Activated CD8-positive, alpha-beta memory T cell treated with anti-CD3 and anti-CD28 coated beads, Interleukin-2, amount 50 U/mL, for 4 hours (primary cell): Measurements from ENCODE around the gene ADGRA1.
"Not testable (repeated sequence)": the region's sequence is repeated elsewhere in the genome, so short reads cannot be mapped to it uniquely, and the experiment has no call there.

Experiments
- DNase-seq: peaks from one replicate; pipeline ENCODE4 v3.0.0-alpha.2; 2020

Gene ADGRA1

DNA sequence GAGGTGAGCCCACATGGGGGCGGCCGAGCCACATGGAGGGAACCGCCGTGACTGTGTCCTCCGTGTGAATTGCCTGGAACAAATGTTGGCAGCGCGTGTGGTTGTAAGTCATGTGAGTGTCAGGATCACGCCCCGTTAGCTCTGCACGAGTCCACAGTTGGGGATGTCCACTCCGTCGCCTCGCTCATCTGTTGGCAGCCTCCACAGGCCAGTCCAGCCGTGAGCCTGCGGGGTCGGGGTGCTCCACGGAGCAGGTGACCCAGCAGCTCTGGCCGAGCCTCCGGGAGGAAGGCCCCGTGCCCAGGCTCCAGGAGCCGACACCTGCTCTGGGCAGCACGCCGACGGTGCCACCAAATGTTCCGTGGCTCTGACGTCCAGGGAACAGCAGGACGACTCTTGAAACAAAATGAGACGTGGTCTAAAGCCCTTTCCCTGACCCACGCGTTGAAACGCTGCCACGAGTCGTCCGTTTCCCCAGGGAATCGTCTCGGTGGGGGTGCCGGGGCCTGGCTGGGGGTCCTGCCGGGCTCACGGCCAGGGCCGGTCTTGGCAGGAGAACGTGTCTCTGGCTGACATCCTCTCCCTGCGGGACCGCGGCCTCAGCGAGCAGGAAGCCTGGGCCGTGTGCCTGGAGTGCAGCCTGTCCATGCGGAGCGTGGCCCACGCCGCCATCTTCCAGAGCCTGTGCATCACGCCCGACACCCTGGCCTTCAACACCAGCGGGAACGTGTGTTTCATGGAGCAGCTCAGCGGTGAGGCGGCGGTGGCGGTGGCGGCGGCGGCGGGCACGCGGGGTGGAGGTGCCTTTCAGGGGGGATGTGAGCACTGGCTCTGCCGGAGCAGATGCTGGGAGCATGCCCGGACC lies 79.3 kb downstream of the ADGRA1 start:
- no peak for DNase-seq

DNA sequence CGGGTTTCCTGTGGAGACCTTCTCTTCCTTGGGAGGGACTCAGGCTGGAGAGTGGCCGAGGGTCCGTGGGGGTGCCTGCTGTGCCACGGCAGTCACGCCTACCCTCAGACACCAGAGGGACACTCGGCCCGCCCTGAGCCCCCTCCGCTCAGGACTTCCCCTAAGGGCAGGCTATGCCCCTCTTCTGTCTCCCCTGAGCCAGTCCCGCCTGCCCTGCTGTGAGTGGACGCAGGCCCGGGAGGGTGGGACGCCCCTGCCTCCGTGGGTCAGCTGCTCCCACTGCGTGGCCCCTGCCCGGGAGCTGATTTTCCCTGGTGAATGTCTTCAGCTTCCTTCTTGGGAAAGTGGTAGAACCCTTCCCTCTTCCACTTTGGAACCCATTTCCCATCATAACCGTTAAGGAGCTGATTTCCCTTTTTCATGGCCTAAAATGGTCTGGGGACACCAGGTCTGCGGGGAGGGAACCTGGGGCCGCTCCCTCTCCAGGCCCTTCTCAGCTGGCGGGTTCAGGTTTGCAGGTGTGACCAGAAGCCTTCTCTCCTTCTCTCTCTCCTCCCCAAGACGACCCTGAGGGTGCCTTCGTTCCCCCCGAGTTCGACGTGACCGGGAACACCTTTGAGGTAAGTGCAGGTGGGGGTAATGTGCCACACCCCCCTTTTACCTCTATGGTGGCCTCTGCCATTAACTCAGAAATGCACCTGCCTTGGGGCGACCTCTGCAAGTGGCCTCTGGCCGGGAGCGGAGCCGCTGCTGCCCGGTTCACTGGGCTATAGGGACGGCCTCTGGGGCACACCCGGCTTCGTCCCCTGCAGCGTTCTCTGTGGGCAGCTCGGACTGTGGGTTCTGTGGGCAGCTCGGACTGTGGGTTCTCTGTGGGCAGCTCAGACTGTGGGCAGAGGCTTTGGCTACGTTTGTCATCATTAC lies 80.2 kb downstream of the ADGRA1 start:
- no peak for DNase-seq

DNA sequence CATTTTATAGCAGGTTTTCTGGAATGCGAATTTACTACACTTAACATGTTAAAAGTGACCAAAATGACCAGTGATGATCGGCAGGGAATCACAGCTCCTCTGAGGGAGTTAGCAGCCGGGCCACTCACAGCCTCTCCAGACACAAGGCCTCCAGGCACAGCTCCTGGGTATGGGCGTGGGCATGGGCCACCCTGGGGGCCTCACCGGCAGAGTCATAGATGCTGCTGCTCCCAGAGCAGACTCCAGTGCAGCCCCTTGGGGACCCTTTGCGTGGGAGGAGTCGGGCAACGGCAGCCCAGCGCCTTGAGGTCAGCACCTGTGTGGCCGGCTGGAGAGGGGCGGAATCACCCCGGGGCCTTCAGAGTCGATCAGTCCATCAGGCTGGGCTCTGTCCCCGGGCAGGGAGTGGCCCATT lies 80.9 kb downstream of the ADGRA1 start:
- no peak for DNase-seq

DNA sequence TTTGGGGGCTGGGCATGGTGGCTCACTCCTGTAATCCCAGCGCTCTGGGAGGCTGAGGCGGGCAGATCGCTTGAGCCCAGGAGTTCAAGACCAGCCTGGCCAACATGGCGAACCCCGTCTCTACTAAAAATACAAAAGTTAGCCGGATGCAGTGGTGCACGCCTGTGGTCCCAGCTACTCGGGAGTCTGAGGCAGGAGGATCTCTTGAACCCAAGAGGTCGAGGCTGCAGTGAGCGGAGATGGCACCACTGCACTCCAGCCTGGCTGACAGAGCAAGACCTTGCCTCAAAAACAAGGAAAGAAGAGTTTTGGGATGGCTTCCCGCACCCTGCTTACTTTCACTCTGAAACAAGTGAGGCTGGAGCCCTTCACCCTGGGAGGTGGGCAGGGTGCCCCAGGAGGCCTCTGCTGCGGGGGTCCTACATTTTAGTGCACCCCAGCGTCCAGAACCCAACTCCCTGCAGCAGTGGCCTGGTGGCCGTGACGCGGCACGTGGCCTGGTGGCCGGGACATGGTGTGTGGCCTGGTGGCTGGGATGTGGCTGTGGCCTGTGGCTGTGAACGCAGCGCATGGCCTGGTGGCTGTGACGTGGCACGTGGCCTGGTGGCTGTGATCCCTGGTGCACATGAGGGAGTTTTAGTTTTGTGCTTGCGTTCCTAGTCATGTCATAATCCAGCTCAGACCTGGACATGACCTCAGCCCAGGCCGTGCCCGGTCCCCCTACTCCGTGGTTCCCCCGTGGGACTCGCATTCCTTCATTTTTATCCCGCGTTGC lies 81.6 kb downstream of the ADGRA1 start:
- DNase-seq = no peak

DNA sequence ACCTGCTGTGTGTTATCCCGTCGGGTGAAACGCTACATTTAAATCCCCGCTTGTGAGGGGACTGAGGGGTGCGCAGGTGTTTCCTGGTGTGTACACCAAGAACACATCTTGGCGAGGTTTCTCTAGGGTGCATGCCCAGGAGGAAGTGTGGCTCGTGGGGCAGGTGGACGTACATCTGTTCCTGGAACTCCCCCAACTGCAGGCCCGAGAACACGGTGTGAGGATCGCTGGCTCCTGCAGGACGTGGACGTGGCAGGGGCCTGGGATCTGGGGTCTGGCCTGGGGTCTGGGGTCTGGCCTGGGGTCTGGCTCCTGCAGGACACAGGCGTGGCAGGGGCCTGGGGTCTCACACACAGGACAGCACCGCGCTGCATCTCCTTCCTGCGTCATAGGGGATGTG lies 82.4 kb downstream of the ADGRA1 start:
- no peak for DNase-seq

DNA sequence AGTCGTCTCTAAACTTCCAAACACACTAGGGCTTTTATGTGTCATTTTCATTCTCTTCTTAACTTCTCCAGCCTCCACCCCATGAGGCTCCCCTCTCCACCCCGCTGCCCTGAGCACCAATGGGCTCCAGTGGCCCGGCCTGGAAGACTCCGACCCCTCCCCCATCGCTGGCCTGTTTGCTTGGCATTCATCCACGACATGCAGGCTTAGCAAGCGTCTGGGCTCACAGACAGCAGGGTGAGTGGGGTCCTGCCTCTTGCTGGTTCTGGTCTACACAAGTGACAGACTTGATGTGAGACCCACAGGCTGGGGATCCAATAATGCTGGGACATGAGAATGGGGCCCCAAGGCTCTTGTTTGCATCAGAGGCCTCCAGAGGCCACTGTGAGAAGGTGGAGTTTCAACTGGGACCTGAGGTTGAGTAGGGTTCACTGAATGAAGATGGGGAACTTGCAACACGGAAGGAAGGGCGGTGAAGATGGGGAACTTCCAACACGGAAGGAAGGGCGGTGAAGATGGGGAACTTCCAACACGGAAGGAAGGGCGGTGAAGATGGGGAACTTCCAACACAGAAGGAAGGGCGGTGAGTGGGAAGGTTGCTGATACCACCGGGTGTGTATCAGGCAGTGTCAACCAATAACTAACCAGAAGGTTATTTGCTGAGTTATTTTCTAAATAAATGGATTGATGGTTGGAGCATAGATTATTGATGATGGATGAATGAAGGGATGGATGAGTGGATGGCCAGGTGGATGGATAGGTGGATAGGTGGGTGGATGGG lies 86.3 kb downstream of the ADGRA1 start:
- no peak for DNase-seq

DNA sequence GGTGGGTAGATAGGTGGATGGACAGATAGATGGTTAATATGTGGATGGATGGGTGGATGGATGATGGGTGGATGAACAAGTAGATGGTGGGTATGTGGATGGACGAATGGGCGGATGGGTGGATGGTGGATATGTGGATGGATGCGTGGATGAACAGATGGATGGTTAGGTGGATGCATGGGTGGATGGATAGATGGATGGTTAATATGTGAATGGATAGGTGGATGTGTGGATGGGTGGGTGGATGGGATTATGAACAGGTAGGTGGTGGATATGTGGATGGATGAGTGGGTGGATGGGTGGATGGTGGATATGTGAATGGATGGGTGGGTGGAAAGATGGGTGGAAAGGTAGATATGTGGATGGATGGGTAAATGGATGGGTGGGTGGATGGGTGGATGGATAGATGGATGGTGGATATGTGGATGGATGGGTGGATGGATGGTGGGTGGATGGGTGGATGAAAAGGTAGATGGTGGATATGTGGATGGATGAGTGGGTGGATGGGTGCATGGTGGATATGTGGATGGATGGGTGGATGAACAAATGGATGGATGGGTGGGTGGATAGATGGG lies 87.1 kb downstream of the ADGRA1 start:
- DNase-seq = no peak

DNA sequence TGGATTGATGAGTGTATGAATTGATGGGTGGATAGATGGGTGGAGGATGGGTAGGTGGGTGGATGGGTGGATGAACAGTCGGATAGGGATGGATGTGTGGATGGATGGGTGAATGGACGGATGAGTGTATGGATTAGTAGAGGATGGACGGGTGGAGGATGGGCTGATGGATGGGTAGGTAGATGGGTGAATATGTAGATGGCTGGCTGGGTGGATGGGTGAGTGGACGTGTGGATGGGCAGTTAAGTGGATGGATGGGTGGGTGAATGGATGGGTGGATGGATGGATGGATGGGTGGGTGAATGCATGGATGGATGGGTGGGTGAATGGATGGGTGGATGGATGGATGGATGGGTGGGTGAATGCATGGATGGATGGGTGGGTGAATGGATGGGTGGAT lies 87.9 kb downstream of the ADGRA1 start:
- not testable (repeated sequence) for DNase-seq

DNA sequence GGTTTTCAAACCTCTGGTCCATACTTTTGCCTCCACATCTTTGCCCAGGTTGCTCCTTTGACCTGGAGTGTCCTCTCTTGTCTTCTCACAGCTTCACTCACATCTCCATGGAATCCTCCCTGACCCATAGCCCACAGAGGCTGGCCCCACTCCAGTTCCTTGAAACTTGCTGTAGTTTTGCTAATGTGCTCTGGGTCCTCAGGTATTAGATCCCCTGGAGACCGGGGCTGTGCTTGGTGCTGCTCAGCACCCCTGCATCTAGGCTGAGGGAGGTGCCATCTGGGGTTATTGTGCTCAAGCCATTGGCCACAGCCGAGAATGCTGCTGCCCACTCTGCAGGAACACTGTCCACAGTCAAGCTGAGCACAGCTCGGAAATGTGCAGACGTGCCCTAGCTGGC lies 88.8 kb downstream of the ADGRA1 start:
- DNase-seq = peak; percentile 7

DNA sequence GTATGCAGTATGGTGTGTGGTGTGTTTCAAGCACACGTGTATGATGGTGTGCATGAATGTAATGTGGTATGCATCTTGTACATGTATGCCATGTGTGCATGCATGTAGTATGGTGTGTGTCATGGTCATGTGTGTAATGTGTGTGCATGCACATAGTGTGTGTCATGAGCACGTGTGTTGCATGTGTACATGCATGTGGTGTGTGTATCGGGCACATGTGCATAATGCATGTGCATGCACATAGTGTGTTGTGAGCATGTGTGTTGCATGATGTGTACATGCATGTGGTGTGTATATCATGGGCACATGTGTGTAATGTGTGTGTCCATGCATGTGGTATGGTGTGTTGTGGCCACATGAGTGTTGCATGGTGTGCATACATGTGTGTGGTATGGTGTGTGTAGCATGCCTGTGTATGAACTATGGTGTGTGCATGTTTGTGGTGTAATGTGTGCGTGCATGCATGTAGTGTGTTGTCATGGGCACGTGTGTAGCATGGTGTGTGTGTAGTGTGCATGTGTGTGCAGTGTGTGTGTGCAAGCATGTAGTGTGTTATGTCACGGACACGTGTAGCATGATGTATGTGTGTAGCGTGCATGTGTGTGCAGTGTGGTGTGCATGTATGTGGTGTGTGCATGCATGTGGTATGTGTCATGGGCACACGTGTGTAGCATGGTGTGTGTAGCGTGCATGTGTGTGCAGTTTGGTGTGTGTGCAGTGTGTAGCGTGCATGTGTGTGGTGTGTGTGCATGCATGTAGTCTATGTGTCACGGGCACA lies 89.8 kb downstream of the ADGRA1 start:
- no peak for DNase-seq

DNA sequence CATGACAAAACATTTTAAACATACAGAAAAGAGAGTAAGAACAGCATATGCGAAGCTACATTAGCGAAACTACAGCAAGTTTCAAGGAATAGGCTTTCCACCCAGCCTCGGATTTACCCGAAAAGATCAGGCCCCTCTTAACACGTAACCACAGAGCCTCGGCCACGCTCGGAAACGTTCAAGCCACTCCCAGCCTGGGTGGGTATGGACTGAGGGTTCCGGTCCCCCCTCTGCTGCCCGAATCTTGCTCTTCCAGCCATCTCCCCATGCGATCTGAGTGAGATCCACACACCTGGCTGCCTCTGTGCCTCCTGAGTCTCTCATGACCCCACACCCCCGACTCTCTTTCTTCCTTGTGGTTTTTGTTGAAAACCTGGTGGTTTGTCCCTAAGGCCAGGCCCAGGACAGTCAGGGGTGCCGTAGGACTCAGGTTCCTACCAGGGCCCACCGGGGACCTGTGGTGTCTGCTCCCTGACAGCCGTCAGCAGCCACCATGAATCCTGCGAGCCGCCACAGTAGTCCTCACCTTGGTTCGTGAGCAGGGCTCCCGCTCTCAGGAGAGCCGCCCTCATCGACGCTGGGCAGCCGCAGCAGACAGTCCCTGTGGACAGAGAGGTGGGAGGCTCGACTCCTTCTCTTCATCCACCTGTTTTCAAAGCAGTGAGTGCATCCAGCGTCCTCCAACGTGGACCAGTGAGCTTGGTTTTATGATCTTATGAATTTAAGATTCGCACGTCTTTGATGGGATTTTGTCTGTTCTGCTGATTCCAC lies 90.8 kb downstream of the ADGRA1 start:
- DNase-seq = no peak

DNA sequence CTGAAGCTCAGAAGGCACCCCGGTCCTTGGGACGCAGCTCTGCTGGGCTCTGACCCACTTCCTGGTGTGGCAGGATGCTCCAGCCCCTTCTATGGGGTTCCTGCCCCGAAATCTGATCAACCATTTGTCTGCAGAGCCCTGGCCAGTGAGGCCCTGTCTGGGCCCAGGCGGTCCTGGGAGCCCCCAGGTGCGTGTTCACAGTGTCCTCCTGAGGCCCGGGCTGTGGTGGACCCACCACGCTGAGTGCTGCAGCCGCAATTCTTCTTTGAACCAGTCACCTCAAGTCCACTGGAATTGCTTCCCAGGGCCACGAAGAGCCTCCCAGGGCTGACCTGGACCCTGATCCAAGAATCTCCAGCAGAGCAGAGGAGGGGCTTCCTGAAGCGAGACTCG lies 91.4 kb downstream of the ADGRA1 start:
- no peak for DNase-seq

DNA sequence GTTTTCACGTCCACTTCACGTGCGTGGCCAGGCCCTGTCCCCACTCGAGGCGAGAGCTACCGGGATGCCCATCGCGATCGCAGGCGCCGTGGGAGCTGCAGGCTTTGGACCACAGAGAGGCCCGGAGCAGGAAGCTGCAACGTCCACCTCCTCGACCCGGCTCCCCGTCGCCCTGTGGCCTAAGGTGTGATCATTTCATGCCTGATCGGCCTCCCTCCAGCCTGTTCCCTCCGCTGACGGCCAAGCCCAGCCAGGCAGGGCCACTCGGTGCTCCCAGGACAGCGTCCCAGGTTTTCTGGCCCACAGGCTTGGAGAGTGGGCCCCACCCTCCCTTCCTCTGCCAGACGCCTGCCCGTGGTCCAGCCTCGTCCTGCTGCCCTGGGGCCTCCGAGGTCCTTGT lies 91.9 kb downstream of the ADGRA1 start:
- DNase-seq = no peak

DNA sequence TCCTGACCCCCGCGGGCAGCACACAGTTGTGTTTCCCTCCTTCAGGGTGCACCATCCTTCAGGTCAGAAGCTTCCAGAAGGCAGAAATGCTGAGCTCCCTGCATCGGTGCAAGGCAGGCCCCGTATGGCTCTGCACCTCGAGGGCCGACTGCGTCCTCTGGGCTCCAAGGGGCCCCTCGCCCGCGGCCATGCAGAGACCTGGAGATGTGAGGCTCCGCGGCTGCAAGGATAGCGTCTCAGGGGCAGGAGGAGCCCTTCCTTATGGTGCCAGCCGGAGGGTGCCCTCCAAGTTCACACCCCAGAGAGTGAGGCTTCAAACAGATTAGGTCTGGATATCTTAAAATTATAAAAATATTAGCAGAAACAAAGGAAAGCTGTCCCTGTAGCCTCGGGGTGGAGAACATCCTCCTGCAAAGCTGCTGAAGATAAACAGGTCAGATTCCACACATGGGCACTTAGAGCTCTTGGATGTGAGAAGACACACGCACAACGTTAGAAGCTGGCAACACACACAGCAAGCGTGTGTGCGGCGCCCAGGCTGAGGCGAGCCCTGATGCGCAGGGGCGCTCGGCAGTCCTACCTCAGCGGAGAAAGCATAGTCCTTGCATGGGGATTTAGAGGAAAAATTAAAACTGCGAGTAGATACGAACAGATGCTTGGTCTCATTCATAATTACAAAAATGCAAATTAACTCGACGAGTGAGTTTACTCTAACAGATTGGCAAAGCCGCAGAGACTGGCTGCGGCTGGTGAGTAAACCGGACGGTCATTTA lies 92.7 kb downstream of the ADGRA1 start:
- no peak for DNase-seq

DNA sequence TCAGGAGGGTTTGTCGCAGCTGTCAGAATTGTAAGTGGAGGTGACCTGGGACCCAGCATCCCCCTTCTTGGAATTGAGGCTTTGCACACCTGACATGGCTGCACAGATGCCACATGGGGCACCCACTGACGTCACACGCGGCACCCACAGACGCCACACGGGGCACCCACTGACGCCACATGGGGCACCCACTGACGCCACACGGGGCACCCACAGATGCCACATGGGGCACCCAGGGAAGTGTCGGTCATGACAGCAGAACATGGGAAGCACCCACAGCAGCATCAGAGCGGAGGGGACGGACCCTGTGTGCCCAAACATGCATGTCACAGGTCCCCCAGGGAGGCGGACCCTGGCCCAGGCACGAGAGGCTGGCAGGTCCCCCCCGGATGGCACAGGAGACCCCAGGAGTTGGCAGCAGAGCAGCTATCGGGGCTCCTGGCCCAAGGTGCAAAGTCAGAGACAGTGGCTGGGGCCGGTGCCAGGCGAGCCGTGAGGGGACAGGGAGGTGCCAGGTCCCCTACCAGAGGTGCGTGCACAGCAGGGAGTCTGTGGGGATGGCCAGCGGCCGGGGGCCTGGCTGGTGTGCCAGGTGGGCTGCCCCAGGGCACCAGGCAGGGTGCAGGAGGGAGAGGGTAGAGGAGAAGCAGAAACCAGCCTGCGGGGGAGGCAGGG lies 93.4 kb downstream of the ADGRA1 start:
- DNase-seq = no peak
